GM12891 (cell line): Measurements from ENCODE around the gene VPS13D.

ENCODE experiments used
- DNase-seq: peaks from one replicate; pipeline ENCODE4 v3.0.0; 2011; ENCODE audit warnings: low spot score; ENCODE audit not compliant: insufficient read length
- FAIRE-seq: peaks from 2 replicates; lab custom pipeline; 2011; peaks lifted over from hg19 to GRCh38; lab: Jason Lieb, UNC
- PAX5 ChIP-seq: IDR thresholded peaks from 2 replicates; pipeline ENCODE4 v1.6.1; 2011; ENCODE audit warnings: low read length, moderate library complexity, mild to moderate bottlenecking; ENCODE audit not compliant: insufficient read depth, severe bottlenecking
- POLR2A ChIP-seq: IDR thresholded peaks from 2 replicates; pipeline ENCODE4 v1.6.1; 2011; ENCODE audit warnings: low read depth, low read length, control low read depth
- POLR2AphosphoS5 ChIP-seq: IDR thresholded peaks from 2 replicates; pipeline ENCODE4 v1.6.1; 2011; ENCODE audit warnings: low read depth, low read length, control low read depth
- POU2F2 ChIP-seq: IDR thresholded peaks from 2 replicates; pipeline ENCODE4 v1.6.1; 2011; ENCODE audit warnings: low read depth, mild to moderate bottlenecking, control low read depth, low read length, moderate library complexity
- SPI1 ChIP-seq: IDR thresholded peaks from 2 replicates; pipeline ENCODE4 v1.6.1; 2011; ENCODE audit warnings: low read depth, low read length, control low read depth
- TAF1 ChIP-seq: IDR thresholded peaks from 2 replicates; pipeline ENCODE4 v1.6.1; 2011; ENCODE audit warnings: low read depth, low read length, control low read depth

VPS13D gene

GRCh38 chr1:12359359-12360133 is 129.7 kb downstream of the VPS13D start:
- no peak for FAIRE-seq
- TF ChIP-seq PAX5 (no peak), POLR2A (no peak), SPI1 (no peak), POLR2AphosphoS5 (no peak), POU2F2 (no peak), TAF1 (no peak)
- no peak for DNase-seq

GRCh38 chr1:12368646-12369045 is 138.8 kb downstream of the VPS13D start:
- DNase-seq (no peak), FAIRE-seq (no peak)
- TF ChIP-seq TAF1 (no peak), SPI1 (no peak), POU2F2 (no peak), PAX5 (no peak), POLR2A (no peak), POLR2AphosphoS5 (no peak)

DNA sequence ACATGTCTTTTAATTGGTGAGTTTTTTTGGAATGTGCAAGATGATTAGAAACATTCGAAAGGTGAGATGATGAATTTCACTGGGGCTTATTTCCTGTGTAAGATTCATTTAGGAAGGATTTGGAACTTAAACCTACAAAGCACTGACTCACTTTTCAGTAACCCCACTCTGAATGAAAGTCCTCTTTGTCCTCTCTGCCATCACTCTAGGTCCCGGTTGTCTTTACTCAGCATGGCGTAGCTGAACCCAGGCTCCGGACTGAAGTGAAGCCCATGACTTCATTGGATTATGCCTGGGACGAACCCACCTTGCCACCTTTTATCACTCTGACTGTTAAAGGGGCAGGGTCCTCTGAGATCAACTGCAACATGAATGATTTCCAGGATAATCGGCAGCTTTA is 139.4 kb downstream of the VPS13D start:
- DNase-seq (no peak), FAIRE-seq (no peak)
- no peak for TF ChIP-seq POLR2A
- TF ChIP-seq POLR2AphosphoS5, result no peak
- no peak for TF ChIP-seq PAX5
- TF ChIP-seq POU2F2, result no peak
- no peak for TF ChIP-seq TAF1
- no peak for TF ChIP-seq SPI1

- DNase-seq (no peak), FAIRE-seq (no peak)
- TF ChIP-seq POU2F2 (no peak), POLR2AphosphoS5 (no peak), SPI1 (no peak), POLR2A (no peak), PAX5 (no peak), TAF1 (no peak)
Measured at GRCh38 chr1:12370333-12370975, 140.6 kb downstream of the VPS13D start.

DNA sequence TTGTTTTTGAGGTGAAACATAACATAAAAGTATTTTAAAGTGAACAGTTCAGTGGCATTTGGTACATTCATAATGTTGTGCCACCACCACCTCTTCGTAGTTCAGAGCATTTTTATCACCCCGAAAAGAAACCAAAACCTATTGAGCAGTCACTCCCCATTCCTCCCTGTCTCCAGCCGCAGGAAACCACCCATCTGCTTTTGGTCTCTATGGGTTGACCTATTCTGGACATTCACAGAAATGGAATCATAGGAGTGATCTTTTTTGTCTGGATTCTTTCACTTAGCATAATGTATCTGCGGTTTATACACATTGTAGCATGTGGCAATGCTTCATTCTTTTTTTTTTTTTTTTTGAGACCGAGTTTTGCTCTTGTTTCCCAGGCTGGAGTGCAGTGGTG is 141.2 kb downstream of the VPS13D start:
- no peak for DNase-seq

GRCh38 chr1:12372180-12372579 is 142.3 kb downstream of the VPS13D start:
- no peak for TF ChIP-seq SPI1
- TF ChIP-seq POLR2A, result no peak
- no peak for TF ChIP-seq PAX5
- no peak for TF ChIP-seq TAF1
- TF ChIP-seq POLR2AphosphoS5, result no peak
- no peak for TF ChIP-seq POU2F2
- FAIRE-seq, result no peak
- no peak for DNase-seq

More for the DNA sequence above, 141.2 kb downstream of the VPS13D start:
- FAIRE-seq, result no peak
- TF ChIP-seq PAX5, result no peak

DNA sequence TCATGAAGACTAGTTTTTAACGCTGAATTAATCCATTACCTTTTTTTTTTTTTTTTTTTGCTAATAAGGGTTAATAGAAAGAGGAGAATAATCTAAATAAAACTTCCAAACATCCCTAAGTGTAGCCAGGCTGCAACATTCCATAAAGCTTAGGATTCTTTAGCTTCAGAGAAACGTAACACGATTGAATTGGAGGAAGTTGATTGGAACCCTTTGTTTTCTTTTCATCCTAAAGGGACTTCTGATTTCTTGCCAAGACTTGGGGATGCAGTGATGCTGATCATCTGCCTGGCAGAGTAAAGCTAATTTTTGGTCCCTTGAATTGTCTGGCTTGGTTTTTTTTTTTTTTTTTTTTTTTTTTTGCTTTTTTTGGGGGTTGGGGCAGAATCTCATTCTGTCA is 142.9 kb downstream of the VPS13D start:
- TF ChIP-seq POLR2AphosphoS5, result no peak
- TF ChIP-seq SPI1, result no peak
- no peak for TF ChIP-seq POLR2A
- no peak for TF ChIP-seq TAF1
- no peak for TF ChIP-seq PAX5
- TF ChIP-seq POU2F2, result no peak
- DNase-seq, result no peak
- FAIRE-seq, result no peak

DNA sequence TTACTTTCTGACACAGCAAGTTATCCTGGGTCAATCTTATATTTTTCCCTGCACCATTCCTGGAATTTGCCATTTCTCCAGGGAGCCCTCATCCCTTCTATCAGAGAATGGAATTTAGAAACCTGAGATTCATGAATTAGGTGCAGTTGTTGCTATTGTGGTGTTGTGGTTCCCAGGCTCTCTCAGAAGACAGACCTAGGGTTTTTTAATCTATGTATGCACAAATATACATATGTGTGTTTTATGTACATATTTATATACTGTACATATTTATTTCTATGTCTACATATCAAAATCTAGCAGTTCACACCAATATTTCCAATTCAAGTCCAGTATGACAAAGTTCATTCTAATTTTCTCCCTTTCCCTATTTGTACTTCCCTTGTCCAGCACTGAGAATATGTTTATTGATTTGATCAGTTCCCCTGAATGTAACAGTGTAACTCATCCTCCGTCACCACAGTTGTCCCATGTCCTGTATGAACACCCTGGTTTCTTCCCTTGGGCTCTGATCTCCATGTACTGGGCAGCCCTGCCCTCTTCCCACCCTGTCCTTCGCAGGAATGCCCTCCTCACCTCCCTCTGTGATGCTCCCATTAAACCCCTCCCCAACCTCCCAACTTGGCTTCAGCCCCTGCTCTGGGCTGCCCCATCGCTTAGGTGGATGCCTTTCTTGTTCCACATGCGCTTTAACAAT is 145.5 kb downstream of the VPS13D start:
- TF ChIP-seq PAX5 (no peak), POU2F2 (no peak)
- no peak for FAIRE-seq
- DNase-seq, result no peak

DNA sequence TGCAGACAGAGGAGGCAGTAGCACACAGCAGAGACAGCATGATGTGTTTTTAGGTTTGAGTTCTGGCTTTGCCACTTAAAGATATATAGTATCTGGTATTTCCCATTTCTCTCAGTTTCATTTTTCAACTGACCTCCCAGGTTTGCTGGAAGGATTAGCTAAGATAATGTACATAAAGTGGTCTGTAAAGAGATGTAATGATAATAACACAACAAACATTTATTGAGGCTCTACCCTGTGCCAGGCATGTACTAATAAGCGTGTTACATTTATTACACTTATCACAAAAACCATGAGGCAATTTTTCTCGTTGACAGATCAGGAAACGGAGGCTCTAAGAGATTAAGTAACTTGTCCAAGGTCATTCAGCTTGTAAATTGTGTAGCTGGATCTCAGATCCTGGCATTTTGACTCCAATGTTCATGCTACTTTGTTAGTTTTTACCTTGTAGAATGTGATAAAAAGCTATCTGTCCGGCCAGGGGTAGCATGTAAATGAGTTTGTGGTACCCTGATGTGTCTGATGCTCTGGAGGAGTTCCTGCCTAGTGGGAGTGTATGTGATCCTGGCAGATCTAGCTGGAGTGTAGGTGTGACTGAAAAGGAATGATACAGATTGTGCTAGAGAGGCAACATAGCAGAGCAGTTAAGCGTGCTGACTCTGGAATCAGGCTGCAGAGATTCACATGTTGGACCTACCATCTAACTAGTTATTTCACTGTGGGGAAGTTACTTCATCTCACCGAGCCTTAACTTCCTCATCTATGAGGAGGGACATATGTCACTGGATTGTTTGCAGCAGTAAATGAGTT is 146.6 kb downstream of the VPS13D start:
- TF ChIP-seq POLR2A (no peak), POU2F2 (no peak), TAF1 (no peak), SPI1 (no peak), PAX5 (no peak), POLR2AphosphoS5 (no peak)
- FAIRE-seq (no peak), DNase-seq (no peak)
